ENCODE data around the gene RASGRF1.

DNA sequence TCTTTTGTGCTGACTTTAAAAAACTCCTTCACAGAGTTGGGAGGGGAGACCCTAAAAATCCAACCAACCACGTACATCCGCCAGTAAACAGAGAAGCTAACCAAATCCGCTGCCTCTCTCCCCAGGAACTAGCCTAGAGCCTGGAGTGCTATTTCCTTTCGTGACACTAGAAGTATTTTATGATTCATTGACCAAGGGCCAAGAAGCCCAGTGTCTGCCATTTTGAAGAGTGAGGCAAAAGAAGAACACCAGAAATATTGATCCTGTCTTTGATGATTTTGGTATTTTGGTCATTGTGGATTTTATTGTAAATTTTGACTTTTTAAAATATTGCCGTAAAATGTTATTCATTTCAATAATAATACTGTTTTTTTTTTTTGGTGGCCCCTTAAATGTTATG lies 135.2 kb downstream of the RASGRF1 start:
- TF ChIP-seq CTCF (tag by site-specific recombination; IDR thresholded peaks at IDR 0.05) (no peak), BCL11A (tag by site-specific recombination; IDR thresholded peaks at IDR 0.05; ENCODE audit: low read depth) (no peak), ATF2 (tag by site-specific recombination; IDR thresholded peaks at IDR 0.05; ENCODE audit: low read depth) (no peak), REPIN1 (tag by site-specific recombination; IDR thresholded peaks at IDR 0.05; ENCODE audit: low read depth) (no peak), ZNF16 (tag by site-specific recombination; IDR thresholded peaks at IDR 0.05; ENCODE audit: low read depth) (no peak), TCF7L2 (IDR thresholded peaks at IDR 0.05; ENCODE audit: borderline replicate concordance, low read depth, low read length) (no peak), ZNF121 (tag by site-specific recombination; IDR thresholded peaks at IDR 0.05) (no peak), ZBTB48 (tag by site-specific recombination; IDR thresholded peaks at IDR 0.05) (no peak), ZNF830 (tag by site-specific recombination; IDR thresholded peaks at IDR 0.05; ENCODE audit: low read depth) (no peak), REST (tag by site-specific recombination; IDR thresholded peaks at IDR 0.05) (no peak), HOXA7 (CRISPR knock-in tag; IDR thresholded peaks at IDR 0.05; ENCODE audit: borderline replicate concordance) (no peak)
- TF ChIP-seq, protein P1, sequence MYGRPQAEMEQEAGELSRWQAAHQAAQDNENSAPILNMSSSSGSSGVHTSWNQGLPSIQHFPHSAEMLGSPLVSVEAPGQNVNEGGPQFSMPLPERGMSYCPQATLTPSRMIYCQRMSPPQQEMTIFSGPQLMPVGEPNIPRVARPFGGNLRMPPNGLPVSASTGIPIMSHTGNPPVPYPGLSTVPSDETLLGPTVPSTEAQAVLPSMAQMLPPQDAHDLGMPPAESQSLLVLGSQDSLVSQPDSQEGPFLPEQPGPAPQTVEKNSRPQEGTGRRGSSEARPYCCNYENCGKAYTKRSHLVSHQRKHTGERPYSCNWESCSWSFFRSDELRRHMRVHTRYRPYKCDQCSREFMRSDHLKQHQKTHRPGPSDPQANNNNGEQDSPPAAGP (tag by site-specific recombination; IDR thresholded peaks at IDR 0.05) = no peak

Measured in HEK293 (cell line).